ENCODE measurements around the gene RALGDS.
A peak's percentile ranks its signal among the peaks of the same experiment; 100 is the strongest.

RALGDS gene

GRCh38 chr9:133149130-133150015 lies 28.3 kb upstream of the RALGDS start:
- DNase-seq = peak; percentile 90

- DNase-seq = no peak
These were observed 27.4 kb upstream of the RALGDS start for GRCh38 chr9:133148199-133149129.

- DNase-seq = peak; percentile 30
These were observed 26.6 kb upstream of the RALGDS start for GRCh38 chr9:133147412-133148198.

DNA sequence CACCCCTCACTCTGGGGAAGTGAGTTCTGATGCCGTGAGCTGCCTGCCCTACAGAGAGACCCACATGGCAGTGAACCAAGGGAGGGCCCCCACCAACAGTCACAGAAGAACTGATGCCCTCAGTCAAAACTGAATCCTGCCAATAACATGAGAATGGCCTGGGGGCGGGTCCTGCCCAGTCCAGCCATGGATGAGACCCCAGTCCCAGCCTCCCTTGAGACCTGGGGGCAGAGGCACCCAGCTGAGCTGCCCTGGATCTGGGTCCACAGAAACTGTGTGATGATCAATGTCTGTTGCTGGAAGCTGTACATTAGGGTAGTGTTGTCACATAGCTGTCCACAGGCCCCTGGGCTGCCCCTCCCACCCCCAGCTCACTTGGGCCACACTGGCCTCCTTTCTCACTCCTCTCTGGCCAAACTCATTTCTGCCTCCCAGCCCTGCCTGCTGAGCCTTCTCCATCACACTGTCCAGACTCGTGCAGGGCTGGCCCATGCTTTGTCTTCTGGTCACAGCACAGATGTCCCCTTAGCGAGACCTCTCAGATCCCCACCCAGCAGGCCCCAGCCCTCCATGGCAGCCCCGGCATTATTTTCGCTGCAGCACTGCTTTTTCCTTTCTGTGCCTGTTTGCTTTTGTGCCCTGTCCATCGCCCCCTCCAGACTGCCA lies 25.8 kb upstream of the RALGDS start:
- DNase-seq = no peak

DNA sequence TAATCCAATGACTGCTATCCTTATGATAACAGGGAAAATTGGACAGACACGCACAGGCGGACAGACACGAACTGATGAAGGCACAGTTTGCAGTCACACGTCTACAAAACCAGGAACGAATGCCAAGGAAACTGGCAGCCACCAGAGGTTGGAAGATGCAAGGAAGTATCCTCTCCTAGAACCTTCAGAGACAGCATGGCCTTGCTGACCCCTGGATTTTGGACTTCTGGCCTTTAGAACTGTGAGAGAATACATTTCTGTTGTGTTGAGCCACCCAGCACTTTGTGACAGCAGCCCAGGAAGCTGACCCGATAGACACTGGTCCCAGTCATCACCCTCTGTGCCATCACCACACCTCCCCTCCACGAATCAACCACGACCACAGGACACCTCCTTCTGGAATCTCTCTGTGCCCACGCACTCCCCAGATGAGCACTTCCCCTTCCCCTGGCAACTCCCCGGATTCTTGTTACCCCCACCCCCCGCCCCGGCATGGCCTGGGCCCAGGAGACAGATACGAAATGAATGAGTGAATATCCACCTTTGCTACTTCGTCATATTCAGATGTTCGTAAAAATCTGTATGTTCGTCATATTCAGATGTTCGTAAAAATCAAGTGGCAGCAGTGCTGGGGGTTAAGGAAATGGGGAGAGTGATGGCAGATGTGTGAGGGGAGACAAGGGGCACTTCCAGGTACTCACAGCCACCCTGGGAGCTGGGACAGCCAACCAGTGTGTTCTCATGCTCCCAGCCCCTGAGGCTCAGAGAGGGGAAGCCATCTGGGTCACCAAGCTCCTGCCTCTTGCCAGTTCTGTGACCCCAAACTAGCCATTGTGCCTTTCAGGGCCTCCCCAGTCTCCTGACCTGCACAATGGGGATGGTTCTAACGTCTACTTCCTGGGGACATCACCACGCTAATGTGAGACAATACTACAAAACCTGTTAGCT lies 24.1 kb upstream of the RALGDS start:
- DNase-seq = no peak

DNA sequence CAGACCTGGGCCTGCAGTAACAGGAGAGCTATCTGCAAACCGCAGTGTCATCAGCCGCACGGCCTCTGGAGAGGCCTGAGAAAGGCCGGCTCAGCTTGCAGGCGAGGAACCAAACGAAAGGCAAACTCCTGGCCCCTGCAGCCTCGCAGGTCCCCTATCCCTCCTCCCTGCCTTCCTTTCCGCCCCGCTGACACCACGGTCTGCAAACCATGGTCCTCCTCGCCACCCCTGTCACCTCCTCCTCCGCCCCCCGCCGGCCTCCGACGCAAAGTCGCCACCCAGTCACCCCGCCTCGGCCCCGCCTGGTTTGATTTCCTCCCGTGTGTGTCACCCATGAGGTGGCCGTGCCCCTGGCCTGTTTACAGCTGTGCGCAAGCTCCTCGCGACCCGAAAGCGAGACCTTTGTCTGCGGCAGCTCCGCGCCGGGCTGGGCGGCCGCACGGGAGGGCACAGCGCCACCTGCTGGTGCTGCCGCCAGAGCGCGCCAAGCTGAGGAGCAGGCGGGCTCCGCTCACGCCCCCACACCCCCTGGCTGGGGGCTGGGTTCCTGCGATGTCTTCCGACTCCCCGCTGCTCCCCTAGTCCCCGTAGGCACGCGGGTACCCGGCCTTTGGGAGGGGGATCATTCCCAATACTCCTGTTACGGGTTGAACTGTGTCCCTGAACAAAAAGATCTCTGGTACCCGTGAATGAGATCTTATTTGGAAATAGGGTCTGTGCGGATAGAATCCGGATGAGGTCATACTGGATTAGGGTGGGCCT lies 23.3 kb upstream of the RALGDS start:
- peak; percentile 42 for DNase-seq

DNA sequence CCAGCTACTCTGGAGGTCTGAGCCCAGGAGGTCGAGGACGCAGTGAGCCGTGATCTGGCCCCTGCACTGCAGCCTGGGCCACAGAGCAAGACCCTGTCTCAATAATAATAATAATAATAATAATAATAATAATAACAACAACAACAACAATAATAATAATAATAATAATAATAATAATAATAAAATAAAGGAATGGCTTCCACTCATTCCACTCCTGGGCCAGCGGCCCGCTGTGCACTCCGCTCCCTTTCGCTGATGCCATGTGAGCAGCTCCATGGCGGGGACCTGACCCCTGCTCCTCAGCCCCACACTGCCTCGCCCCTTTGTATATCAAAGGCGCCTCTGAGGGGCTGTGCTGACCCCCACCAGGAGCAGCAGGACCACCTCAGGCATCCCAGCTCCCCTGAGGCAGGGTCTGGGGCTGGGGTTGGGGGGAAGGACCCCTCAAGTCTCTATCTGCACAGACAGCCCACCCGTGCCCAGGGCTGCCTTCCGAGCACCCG lies 22.6 kb upstream of the RALGDS start:
- no peak for DNase-seq

DNA sequence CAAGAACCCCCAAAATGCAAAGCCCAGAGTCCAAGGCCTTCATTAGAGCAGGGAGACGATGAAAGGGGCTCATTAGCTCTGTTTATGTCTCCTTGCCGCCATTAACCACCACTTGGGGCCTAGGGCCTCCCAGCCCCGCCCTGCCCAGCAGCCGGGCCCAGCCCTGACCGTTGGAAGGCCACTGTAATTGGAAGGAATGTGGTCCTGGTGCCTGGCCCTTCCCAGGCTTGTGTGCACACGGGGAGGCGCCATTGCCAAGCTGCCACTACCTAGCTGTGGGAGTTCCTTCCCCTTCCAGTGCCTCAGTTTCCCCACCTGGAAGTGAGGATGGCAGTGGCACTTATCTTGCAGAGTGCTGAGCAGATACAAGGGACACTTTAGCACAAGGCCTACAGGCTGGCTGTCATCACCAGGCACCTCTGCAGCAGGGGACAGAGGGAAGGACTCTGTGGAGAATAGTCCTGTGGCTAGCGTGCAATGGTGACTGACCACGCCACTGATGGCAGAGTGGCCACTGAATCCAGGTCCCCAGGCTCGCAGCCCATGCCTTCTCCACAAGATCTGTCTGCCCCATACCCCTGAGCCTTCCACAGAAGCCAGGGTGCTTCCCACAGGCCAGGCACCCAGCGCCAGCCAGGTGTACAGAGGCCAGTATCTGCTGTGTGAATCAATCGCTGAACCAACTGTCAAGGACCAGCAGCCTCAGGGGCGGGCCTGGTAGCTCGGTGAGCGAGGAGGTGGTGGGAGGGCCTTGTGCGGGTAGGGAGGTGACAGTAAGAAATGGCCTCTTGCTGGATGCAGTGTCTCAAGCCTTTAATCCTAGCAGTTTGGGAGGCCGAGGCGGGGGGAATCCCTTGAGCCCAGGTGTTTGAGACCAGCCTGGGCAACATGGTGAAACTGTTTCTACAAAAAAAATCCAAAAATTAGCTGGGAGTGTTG lies 21.9 kb upstream of the RALGDS start:
- no peak for DNase-seq

- DNase-seq = no peak
These were observed 21.0 kb upstream of the RALGDS start for GRCh38 chr9:133141833-133142595.

DNA sequence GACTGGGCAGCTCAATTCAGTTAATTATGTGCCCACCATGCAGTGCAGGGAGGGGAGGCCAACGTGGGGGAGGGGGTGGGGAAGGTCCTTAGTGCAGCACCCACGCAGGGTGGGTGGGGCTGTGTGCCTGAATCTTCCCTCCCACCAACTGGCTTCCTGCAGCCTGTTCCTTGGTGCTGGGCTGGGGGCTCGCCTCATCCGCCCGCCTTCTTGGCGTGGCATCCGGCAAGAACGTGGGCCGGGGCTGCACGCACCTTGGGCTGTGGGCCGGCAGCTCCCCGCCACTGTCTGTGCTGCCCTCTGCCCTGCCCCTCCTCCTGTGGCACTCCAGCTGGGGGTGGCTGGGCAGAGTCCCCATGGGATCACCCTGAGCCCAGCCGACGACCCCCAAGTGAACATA lies 19.6 kb upstream of the RALGDS start:
- no peak for DNase-seq

GRCh38 chr9:133140174-133140505 lies 19.1 kb upstream of the RALGDS start:
- no peak for DNase-seq

DNA sequence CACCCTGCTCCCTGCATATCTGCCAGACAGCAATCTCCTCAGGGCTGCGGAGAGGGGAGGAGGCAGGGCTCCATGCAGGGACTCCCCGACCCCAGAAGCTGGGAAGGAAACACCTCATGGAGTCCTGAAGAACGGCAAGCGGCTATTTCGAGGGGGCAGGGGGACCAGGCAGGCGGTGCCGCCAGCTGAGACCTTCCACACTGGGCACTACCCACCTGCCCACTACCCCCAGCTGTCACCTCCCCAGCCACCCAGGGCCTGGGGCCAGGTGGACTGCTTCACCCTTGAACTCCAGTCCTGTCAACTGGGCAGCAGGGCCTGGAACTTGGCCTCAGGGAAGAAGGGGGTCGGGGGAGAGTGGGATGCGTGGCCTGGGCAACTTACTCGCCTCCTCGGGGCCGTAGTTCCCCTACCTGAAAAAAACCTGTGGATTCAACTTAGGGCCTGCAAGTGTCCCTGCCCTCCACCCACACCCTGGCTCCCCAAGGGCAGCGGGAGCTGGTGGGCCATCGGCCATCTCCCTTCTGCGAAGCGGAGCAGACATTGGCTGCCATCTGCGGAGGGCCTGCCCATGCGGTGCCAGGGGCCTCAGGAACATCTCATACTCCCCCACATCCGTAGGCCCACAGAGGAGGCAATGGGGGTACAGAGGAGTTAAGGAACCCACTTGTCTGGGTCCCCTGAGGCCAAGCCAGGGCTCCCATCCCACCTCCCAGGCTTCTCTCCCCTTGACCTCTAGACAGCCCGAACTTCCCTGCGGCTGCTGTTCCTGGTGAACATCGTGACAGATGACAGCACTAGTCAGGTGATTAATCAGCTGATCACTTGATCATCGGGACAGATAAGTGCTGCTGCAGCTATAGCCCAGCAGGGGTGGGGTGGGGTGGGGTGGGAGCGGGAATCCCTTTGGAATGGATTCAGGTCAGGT lies 18.5 kb upstream of the RALGDS start:
- no peak for DNase-seq

- no peak for DNase-seq
These were observed 16.6 kb upstream of the RALGDS start for GRCh38 chr9:133137451-133138231.

- DNase-seq = peak; percentile 93
These were observed 14.2 kb upstream of the RALGDS start for GRCh38 chr9:133135146-133135745.

DNA sequence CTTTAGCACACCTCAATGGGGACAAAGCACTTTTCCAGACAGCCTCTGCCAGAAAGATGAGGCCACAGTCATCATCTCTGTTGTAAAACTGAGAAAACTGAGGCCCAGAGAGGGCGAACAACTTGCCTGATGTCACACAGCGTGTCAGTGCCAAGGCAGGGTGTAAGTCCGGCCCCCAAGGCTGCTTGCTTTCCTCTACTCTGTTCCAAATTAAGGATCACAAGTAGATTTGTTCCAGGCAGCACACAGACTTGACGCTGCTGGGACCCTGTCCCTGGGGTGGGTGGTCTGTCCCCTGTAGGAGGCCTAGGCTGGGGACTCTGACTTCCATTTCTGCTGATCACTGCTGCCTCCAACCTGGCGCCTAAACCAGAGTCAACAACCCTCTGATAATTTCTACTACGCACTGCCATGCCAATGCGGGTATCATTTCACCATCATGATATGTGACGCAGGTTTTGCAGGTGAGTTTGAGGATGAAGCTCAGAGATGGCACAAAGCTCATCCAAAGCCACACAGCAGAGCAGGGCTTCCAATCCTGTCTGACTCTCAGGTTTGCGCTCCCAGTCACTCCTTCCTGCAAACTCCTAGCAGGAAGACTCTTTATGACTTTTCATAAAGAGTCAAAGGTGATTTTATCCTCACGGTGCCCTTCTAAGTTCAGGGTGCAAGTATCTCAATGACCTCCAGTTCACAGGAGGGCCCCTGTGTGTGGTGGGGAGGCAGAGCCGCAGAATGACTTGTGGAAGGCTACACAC lies 13.5 kb upstream of the RALGDS start:
- DNase-seq = peak; percentile 50
